K562 (cell line): ENCODE results near the gene B3GALT6. TPM values are rescaled to one million over a fixed set of nuclear protein-coding genes. Genes with fewer than 3 reads are reported as not detected.
A peak's percentile ranks its signal among the peaks of the same experiment; 100 is the strongest.

Experiments used
- CTCF ChIP-seq, 3 experiments: IDR thresholded peaks in 2 of 3; conservative IDR thresholded peaks in 1 of 3; 2 replicates each; pipeline ENCODE4 v1.5.1; 2011 to 2012; ENCODE audit warnings: low read length in 3 of 3, mild to moderate bottlenecking in 3 of 3, control low read depth in 2 of 3, improper control_type of control experiment in 1 of 3, inconsistent platforms in 1 of 3, low read depth in 1 of 3, mixed read lengths in 1 of 3, moderate library complexity in 1 of 3; ENCODE audit not compliant: insufficient read depth in 2 of 3
- E4F1 ChIP-seq: fragments of 250-450 bp; sonication (Bioruptor Pico); IDR thresholded peaks from 2 replicates; pipeline ENCODE4 v1.5.0; 2021; ENCODE audit warnings: mild to moderate bottlenecking, borderline replicate concordance
- EZH2 ChIP-seq: IDR thresholded peaks from 2 replicates; pipeline ENCODE4 v1.6.1; 2012; ENCODE audit warnings: low read depth, mild to moderate bottlenecking, inconsistent platforms, low read length, borderline replicate concordance
- FOXP1 ChIP-seq: sonication (generic); formaldehyde crosslinking; IDR thresholded peaks from 2 replicates; pipeline ENCODE4 v1.8.0; 2022; ENCODE audit warnings: mild to moderate bottlenecking, missing genetic modification reagents
- KDM1A ChIP-seq, 2 experiments: fragments of 450-650 bp; IDR thresholded peaks; 2 replicates each; pipeline ENCODE4 v1.6.1; 2016; ENCODE audit warnings: mild to moderate bottlenecking in 2 of 2
- NBN ChIP-seq: fragments of 450-650 bp; IDR thresholded peaks from 2 replicates; pipeline ENCODE4 v1.6.1; 2016; ENCODE audit warnings: low read depth, mild to moderate bottlenecking
- PCBP1 ChIP-seq: fragments of 200-400 bp; formaldehyde crosslinking; IDR thresholded peaks from 2 replicates; pipeline ENCODE4 v1.6.1; 2018; ENCODE audit warnings: mild to moderate bottlenecking, low read depth, low read length; ENCODE audit not compliant: poor library complexity, severe bottlenecking
- PHB ChIP-seq: fragments of 250-450 bp; sonication (Bioruptor Pico); IDR thresholded peaks from 2 replicates; pipeline ENCODE4 v1.5.0; 2021
- RBBP5 ChIP-seq: fragments of 200-600 bp; sonication (generic); IDR thresholded peaks from 2 replicates; pipeline ENCODE4 v1.6.1; 2012; ENCODE audit warnings: borderline replicate concordance, mild to moderate bottlenecking, low read length, control low read depth, inconsistent platforms; ENCODE audit not compliant: insufficient read depth, poor library complexity, severe bottlenecking
- SRSF7 ChIP-seq: fragments of 200-400 bp; formaldehyde crosslinking; optimal IDR thresholded peaks from 2 replicates; pipeline ENCODE3; 2017; ENCODE audit warnings: mild to moderate bottlenecking, low read depth, low read length
- TSC22D4 ChIP-seq: fragments of 450-650 bp; IDR thresholded peaks from 2 replicates; pipeline ENCODE4 v1.6.1; 2016; ENCODE audit warnings: missing genetic modification characterization, missing biosample characterization, control low read depth
- USF1 ChIP-seq: sonication (generic); formaldehyde crosslinking; IDR thresholded peaks from 2 replicates; pipeline ENCODE4 v1.9.0; 2022; ENCODE audit warnings: mild to moderate bottlenecking, missing genetic modification reagents
- YY1 ChIP-seq, 3 experiments: IDR thresholded peaks; 2 replicates each; pipeline ENCODE4 v1.6.1; 2011; ENCODE audit warnings: low read length in 2 of 3, mild to moderate bottlenecking in 2 of 3, moderate library complexity in 2 of 3, borderline replicate concordance in 1 of 3, control low read depth in 1 of 3, low read depth in 1 of 3; ENCODE audit not compliant: insufficient read depth in 3 of 3, insufficient replicate concordance in 2 of 3, control insufficient read depth in 1 of 3, insufficient read length in 1 of 3; ENCODE audit errors: extremely low read depth in 1 of 3
- ZBTB17 ChIP-seq: fragments of 450-650 bp; formaldehyde crosslinking; IDR thresholded peaks from 2 replicates; pipeline ENCODE4 v1.4.0; 2020; ENCODE audit warnings: mild to moderate bottlenecking
- ZBTB33 ChIP-seq: sonication (generic); formaldehyde crosslinking; IDR thresholded peaks from 2 replicates; pipeline ENCODE4 v1.8.1; 2023; ENCODE audit warnings: mild to moderate bottlenecking, missing genetic modification reagents
- ZBTB7A ChIP-seq: IDR thresholded peaks from 2 replicates; pipeline ENCODE4 v1.6.1; 2011; ENCODE audit warnings: low read depth, mild to moderate bottlenecking, low read length, moderate library complexity, borderline replicate concordance; ENCODE audit not compliant: control insufficient read depth
- ZNF263 ChIP-seq: sonication (generic); formaldehyde crosslinking; IDR thresholded peaks from 2 replicates; pipeline ENCODE4 v1.8.0; 2022; ENCODE audit warnings: mild to moderate bottlenecking, missing genetic modification reagents, borderline replicate concordance
- ZNF408 ChIP-seq: fragments of 250-450 bp; sonication (Bioruptor Pico); IDR thresholded peaks from 2 replicates; pipeline ENCODE4 v1.4.0; 2020; ENCODE audit warnings: low read depth, mild to moderate bottlenecking, moderate library complexity
- polyA plus RNA-seq, 8 experiments: library from polyadenylated mRNA; depleted of rRNA in 4 of 8; stranded (reverse) in 5 of 8; unstranded in 3 of 8; fragments of >200 nt; fragmentation: Nextera tagmentation in 2 of 8; fragmentation: Illumina TruSeq in 1 of 8; extraction: Ambion mirVana in 2 of 8; extraction: Trizol in 1 of 8; gene quantifications; 2 replicates each; pipeline versions ENCODE4 v1.2.1 to v1.2.3, GENCODE V29; 2011 to 2014; ENCODE audit warnings: inconsistent platforms in 1 of 8, missing spikeins in 1 of 8
- total RNA-seq, 7 experiments: library from RNA; depleted of rRNA in 6 of 7; stranded (reverse); fragments of >200 nt in 6 of 7; fragmentation: Illumina TruSeq in 2 of 7; extraction: Trizol in 2 of 7; gene quantifications; 2 replicates each; pipeline versions ENCODE4 v1.2.1 to v1.2.3, GENCODE V29; 2011 to 2021; ENCODE audit warnings: low replicate concordance in 1 of 7

Gene B3GALT6
- total and polyA plus RNA-seq, 9 of the 15 experiments (the other 6 are each of a cell fraction or from before 2014, with no cell fraction given) = 0.68 to 29.8 (median 9.9) TPM

DNA sequence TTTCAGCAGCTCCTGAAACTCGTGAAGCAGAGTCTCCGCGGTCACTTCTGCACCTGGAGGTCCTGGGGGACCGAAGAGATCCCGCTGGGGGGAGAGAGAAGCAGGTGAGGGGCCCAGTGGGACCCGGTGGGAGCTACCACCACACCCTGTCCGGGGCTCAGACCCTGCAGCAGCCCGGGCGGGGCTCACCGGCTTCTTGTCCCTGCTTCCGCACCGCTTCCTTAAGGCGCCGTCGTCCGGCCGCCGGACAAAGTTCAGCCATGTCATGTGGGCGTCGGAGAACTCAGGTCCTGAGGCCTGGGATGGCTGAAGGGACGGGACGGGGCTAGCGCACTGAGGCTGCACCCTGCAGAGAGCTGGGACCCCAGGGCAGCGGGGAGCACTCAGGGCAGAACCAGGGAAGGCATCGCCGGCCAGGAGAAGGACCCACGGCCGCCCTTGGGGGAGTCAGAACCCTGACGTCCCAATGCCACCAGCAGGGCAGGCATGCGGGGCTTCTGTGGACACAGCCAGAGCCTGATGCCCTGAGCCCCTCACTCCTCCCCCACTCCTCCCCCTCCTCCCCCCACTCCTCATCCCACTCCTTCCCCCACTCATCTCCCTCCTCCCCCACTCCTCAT is 12.3 kb downstream of the B3GALT6 start (continued):
- TF ChIP-seq ZBTB7A = peak; percentile 50; the same call in 1 of the 2 replicates
- TF ChIP-seq EZH2 = no peak
- TF ChIP-seq USF1 = no peak
- peak; percentile 97 for TF ChIP-seq PCBP1
- no peak for TF ChIP-seq RBBP5
- peak in 1 of 3 experiments; percentile 58 for TF ChIP-seq YY1 (IDR thresholded peaks at IDR 0.05; ENCODE audit: borderline replicate concordance in 1 of 3, control insufficient read depth in 1 of 3, extremely low read depth in 1 of 3, insufficient read depth in 3 of 3, insufficient read length in 1 of 3, insufficient replicate concordance in 2 of 3, low read depth in 1 of 3, low read length in 2 of 3)
- TF ChIP-seq ZBTB17 (CRISPR knock-in tag) = no peak
- TF ChIP-seq ZNF263 (CRISPR knock-in tag) = peak; percentile 97
- TF ChIP-seq ZBTB33 (CRISPR knock-in tag) = peak; percentile 97
- 0 out of 6 replicates have a peak, but pooled peaks of 2 of the 3 experiments have one; percentile 11 to 18 for TF ChIP-seq CTCF (IDR thresholded peaks at IDR 0.05 in 2 of 3, conservative IDR thresholded peaks at IDR 0.05 in 1 of 3; ENCODE audit: insufficient read depth in 2 of 3, low read depth in 1 of 3, low read length in 3 of 3)
- no peak for TF ChIP-seq TSC22D4 (tag)
- TF ChIP-seq SRSF7 = no peak
- no peak for TF ChIP-seq PHB
- TF ChIP-seq KDM1A (IDR thresholded peaks at IDR 0.05) = no peak
- no peak for TF ChIP-seq E4F1 (CRISPR knock-in tag)
- no peak for TF ChIP-seq ZNF408
- no peak for TF ChIP-seq NBN
- TF ChIP-seq FOXP1 (CRISPR knock-in tag) = no peak
